Liver (tissue), 2 donors: ENCODE data around the gene INPP5A.

Experiments
- TF ChIP-seq, protein P1 (sequence below): fragments of 150-350 bp; IDR thresholded peaks from 2 replicates; pipeline ENCODE4 v1.5.1; 2017; ENCODE audit warnings: improper control_type of control experiment, low read depth, low read length; ENCODE audit not compliant: missing input control
- TF ChIP-seq, protein P2 (sequence below): IDR thresholded peaks from 2 replicates; pipeline ENCODE4 v1.6.1; 2016; ENCODE audit warnings: antibody characterized with exemption
- donor health status: healthy.

DNA sequence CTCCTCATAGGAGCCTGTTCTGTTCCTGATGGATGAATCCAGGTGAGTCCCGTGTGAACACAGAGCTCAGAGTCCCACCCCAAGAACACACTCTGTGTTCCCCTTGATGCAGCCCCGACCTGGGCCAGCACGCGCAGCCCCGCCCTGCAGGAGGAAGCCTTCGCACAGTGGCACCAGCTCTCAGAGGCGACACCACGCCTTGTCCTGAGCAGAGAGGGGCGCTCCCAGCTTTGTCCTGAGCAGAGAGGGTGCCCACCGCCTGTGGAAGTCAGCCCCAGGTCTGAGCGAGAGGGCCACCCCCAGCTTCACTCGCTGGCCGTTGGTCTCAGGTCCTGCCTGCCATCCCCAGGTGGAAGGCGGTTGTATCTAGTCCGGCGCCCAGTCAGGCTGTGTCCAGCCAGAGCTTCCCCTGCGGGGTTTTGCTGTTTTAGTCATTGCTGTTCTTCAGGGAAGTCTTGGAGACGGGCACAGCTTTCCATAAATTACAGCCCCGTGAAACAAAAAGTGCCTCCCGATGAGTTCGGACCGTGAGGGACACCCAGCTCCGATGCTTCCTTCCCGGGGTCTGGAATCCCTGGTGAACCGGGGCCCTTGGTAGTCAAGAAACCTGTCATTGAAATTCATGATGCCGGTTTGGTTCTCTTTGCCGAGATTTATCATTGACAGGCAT lies 204.7 kb downstream of the INPP5A start:
- TF ChIP-seq, protein P1, sequence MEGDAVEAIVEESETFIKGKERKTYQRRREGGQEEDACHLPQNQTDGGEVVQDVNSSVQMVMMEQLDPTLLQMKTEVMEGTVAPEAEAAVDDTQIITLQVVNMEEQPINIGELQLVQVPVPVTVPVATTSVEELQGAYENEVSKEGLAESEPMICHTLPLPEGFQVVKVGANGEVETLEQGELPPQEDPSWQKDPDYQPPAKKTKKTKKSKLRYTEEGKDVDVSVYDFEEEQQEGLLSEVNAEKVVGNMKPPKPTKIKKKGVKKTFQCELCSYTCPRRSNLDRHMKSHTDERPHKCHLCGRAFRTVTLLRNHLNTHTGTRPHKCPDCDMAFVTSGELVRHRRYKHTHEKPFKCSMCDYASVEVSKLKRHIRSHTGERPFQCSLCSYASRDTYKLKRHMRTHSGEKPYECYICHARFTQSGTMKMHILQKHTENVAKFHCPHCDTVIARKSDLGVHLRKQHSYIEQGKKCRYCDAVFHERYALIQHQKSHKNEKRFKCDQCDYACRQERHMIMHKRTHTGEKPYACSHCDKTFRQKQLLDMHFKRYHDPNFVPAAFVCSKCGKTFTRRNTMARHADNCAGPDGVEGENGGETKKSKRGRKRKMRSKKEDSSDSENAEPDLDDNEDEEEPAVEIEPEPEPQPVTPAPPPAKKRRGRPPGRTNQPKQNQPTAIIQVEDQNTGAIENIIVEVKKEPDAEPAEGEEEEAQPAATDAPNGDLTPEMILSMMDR: no peak
- TF ChIP-seq, protein P2, sequence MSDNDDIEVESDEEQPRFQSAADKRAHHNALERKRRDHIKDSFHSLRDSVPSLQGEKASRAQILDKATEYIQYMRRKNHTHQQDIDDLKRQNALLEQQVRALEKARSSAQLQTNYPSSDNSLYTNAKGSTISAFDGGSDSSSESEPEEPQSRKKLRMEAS: no peak
